ENCODE measurements around the gene ZNF300.

DNA sequence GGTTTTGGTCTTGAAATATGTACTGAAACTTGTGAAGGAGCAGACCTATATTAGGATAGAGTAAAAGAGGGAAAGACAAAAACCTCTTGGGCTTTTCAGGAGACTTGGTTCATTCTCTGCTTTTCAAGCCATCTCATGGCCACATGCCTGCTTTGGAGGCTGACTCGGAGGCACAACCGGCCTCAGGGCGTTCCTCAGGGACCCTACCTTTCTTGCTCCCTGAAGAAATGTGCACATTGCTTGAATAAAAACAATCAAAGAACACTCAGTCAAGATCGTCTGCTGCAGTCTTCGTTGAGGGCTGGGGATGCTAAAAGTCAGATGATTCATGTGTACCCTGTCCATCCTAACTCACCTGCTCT, 57.5 kb downstream of the ZNF300 start:
- TF ChIP-seq GATA2 (IDR thresholded peaks at IDR 0.05; ENCODE audit: low read depth, low read length) (no peak), GATA3 (IDR thresholded peaks at IDR 0.05; ENCODE audit: low read depth, low read length) (no peak)

All from SH-SY5Y (cell line).